Muscle of leg (tissue), 16 donors: ENCODE measurements around the gene EPM2A. TPM values are rescaled to one million over a fixed set of nuclear protein-coding genes. Genes with fewer than 3 reads are reported as not detected.

ENCODE experiments used
- DNase-seq: peaks from one replicate; pipeline ENCODE4 v3.0.0; 2013
- H3K27ac ChIP-seq: one replicate; pipeline ENCODE4 v1.5.1; 2013; ENCODE audit warnings: mild to moderate bottlenecking, low read length, control low read depth
- H3K27me3 ChIP-seq: one replicate; pipeline ENCODE4 v1.6.1; 2013; ENCODE audit warnings: low read length; ENCODE audit not compliant: control insufficient read depth, insufficient read depth
- H3K36me3 ChIP-seq: one replicate; pipeline ENCODE4 v1.6.1; 2013; ENCODE audit warnings: low read length; ENCODE audit not compliant: control insufficient read depth, insufficient read depth
- H3K4me1 ChIP-seq: one replicate; pipeline ENCODE4 v1.6.1; 2013; ENCODE audit warnings: low read length; ENCODE audit not compliant: control insufficient read depth, insufficient read depth
- H3K4me3 ChIP-seq: one replicate; pipeline ENCODE4 v1.5.1; 2013; ENCODE audit warnings: low read length, control low read depth
- H3K9me3 ChIP-seq: replicated peaks from 2 replicates; pipeline ENCODE4 v1.6.1; 2013; ENCODE audit warnings: low read depth, low read length; ENCODE audit not compliant: control insufficient read depth
- WGBS: methylation state at CpG from one replicate; pipeline ENCODE4 v1.1.5; 2013; ENCODE audit warnings: missing lambda C conversion rate; ENCODE audit not compliant: insufficient coverage; 5-methylcytosine and 5-hydroxymethylcytosine counted together
- long read RNA-seq, 11 donors: transcript quantifications; one replicate each; lab custom pipeline, GENCODE V29; 2026
- polyA plus RNA-seq, 8 donors: library from polyadenylated mRNA; unstranded; fragments of 120-200 nt; gene quantifications; one replicate each; pipeline versions ENCODE4 v1.2.1 to v1.2.3, GENCODE V29; 2013; ENCODE audit warnings: inconsistent platforms in 1 of 8, low replicate concordance in 1 of 8; ENCODE audit not compliant: insufficient read length in 8 of 8, insufficient read depth in 1 of 8
- total RNA-seq: library from RNA; stranded (reverse); fragments of 120-200 nt; gene quantifications from one replicate; pipeline ENCODE4 v1.2.4, GENCODE V29; 2013

The EPM2A gene
- total RNA-seq, result 18.0 TPM
- polyA plus RNA-seq, result 10 to 100 TPM; 11.4 to 18.0 (median 13.1) TPM
- long read RNA-seq, donor 1, full-length matches to known transcripts, result 12 of 12 reads
- long read RNA-seq, donor 1, partial matches to known transcripts, result 0 of 12 reads
- long read RNA-seq, donor 1, other reads (novel, unspliced or antisense), result 0 of 12 reads
- long read RNA-seq, donor 2, result 0 reads
- long read RNA-seq, donor 3, full-length matches to known transcripts, result 19 of 19 reads
- long read RNA-seq, donor 3, partial matches to known transcripts, result 0 of 19 reads
- long read RNA-seq, donor 3, other reads (novel, unspliced or antisense), result 0 of 19 reads
- long read RNA-seq, donor 4, full-length matches to known transcripts, result 8 of 8 reads
- long read RNA-seq, donor 4, partial matches to known transcripts, result 0 of 8 reads
- long read RNA-seq, donor 4, other reads (novel, unspliced or antisense), result 0 of 8 reads
- long read RNA-seq, donor 5, full-length matches to known transcripts, result 10 of 15 reads
- long read RNA-seq, donor 5, partial matches to known transcripts, result 5 of 15 reads
- long read RNA-seq, donor 5, other reads (novel, unspliced or antisense), result 0 of 15 reads
- long read RNA-seq, donor 6, full-length matches to known transcripts, result 13 of 13 reads
- long read RNA-seq, donor 6, partial matches to known transcripts, result 0 of 13 reads
- long read RNA-seq, donor 6, other reads (novel, unspliced or antisense), result 0 of 13 reads
- long read RNA-seq, donor 7, full-length matches to known transcripts, result 5 of 5 reads
- long read RNA-seq, donor 7, partial matches to known transcripts, result 0 of 5 reads
- long read RNA-seq, donor 7, other reads (novel, unspliced or antisense), result 0 of 5 reads
- long read RNA-seq, donor 8, full-length matches to known transcripts, result 1 of 1 reads
- long read RNA-seq, donor 8, partial matches to known transcripts, result 0 of 1 reads
- long read RNA-seq, donor 8, other reads (novel, unspliced or antisense), result 0 of 1 reads
- long read RNA-seq, donor 9, full-length matches to known transcripts, result 8 of 8 reads
- long read RNA-seq, donor 9, partial matches to known transcripts, result 0 of 8 reads
- long read RNA-seq, donor 9, other reads (novel, unspliced or antisense), result 0 of 8 reads
- long read RNA-seq, donor 10, full-length matches to known transcripts, result 11 of 11 reads
- long read RNA-seq, donor 10, partial matches to known transcripts, result 0 of 11 reads
- long read RNA-seq, donor 10, other reads (novel, unspliced or antisense), result 0 of 11 reads
- long read RNA-seq, donor 11, full-length matches to known transcripts, result 6 of 6 reads
- long read RNA-seq, donor 11, partial matches to known transcripts, result 0 of 6 reads
- long read RNA-seq, donor 11, other reads (novel, unspliced or antisense), result 0 of 6 reads

- H3K9me3 ChIP-seq, result no peaks in the 10 kb centered on the region
- H3K4me1 ChIP-seq, result peaks cover 5% of the 10 kb centered on the region
- DNase-seq, result peak; percentile 88
- under 1% methylated on average over 64 of the region's 69 CpGs for WGBS
- no peaks in the 10 kb centered on the region for H3K27me3 ChIP-seq
- H3K36me3 ChIP-seq, result no peaks in the 10 kb centered on the region
- peak within 1 kb of the TSS; percentile 68 for H3K4me3 ChIP-seq
- peak within 1 kb of the TSS; percentile 99 for H3K27ac ChIP-seq
These were observed at the start of gene EPM2A for GRCh38 chr6:145735356-145736165. Gene EPM2A (minus strand): TSS chr6:145735520. CDS start chr6:145735498, 22 bp downstream.

- Histone ChIP-seq H3K4me1 (no peaks in the 10 kb centered on the region), H3K9me3 (peaks cover 12% of the 10 kb centered on the region), H3K4me3 (no peak overlapping the region), H3K36me3 (peaks cover 2% of the 10 kb centered on the region), H3K27ac (no peak overlapping the region), H3K27me3 (no peaks in the 10 kb centered on the region)
- WGBS, result 71% methylated on average over 1 of the region's 1 CpG
- DNase-seq, result no peak
These were observed 49.4 kb upstream of the EPM2A start for GRCh38 chr6:145784683-145785082.

GRCh38 chr6:145783796-145784195 lies 48.5 kb upstream of the EPM2A start:
- no peaks in the 10 kb centered on the region for H3K4me1 ChIP-seq
- peaks cover 9% of the 10 kb centered on the region for H3K9me3 ChIP-seq
- H3K4me3 ChIP-seq, result no peak overlapping the region
- no peaks in the 10 kb centered on the region for H3K27me3 ChIP-seq
- H3K27ac ChIP-seq, result no peak overlapping the region
- no peak for DNase-seq
- peaks cover 2% of the 10 kb centered on the region for H3K36me3 ChIP-seq
- 82% methylated on average over 2 of the region's 5 CpGs for WGBS

GRCh38 chr6:145772846-145773245 lies 37.5 kb upstream of the EPM2A start:
- peaks cover 3% of the 10 kb centered on the region for H3K9me3 ChIP-seq
- H3K27me3 ChIP-seq, result no peaks in the 10 kb centered on the region
- H3K4me3 ChIP-seq, result no peak overlapping the region
- WGBS, result no CpG with 5 or more reads among the region's 1 CpG
- no peak for DNase-seq
- no peaks in the 10 kb centered on the region for H3K36me3 ChIP-seq
- no peaks in the 10 kb centered on the region for H3K4me1 ChIP-seq
- no peak overlapping the region for H3K27ac ChIP-seq

GRCh38 chr6:145765449-145765848 lies 30.1 kb upstream of the EPM2A start:
- Histone ChIP-seq H3K27ac (no peak overlapping the region), H3K4me3 (no peak overlapping the region), H3K4me1 (no peaks in the 10 kb centered on the region), H3K27me3 (no peaks in the 10 kb centered on the region), H3K9me3 (no peaks in the 10 kb centered on the region), H3K36me3 (no peaks in the 10 kb centered on the region)
- DNase-seq, result no peak

- Histone ChIP-seq H3K27me3 (no peaks in the 10 kb centered on the region), H3K9me3 (no peaks in the 10 kb centered on the region), H3K4me3 (no peak overlapping the region), H3K4me1 (no peaks in the 10 kb centered on the region), H3K27ac (no peak overlapping the region), H3K36me3 (no peaks in the 10 kb centered on the region)
- DNase-seq, result no peak
These were observed 28.4 kb upstream of the EPM2A start for GRCh38 chr6:145763742-145764141.

GRCh38 chr6:145761584-145761983 lies 26.3 kb upstream of the EPM2A start:
- no peak for DNase-seq
- Histone ChIP-seq H3K27me3 (no peaks in the 10 kb centered on the region), H3K4me1 (no peaks in the 10 kb centered on the region), H3K36me3 (no peaks in the 10 kb centered on the region), H3K9me3 (no peaks in the 10 kb centered on the region), H3K27ac (no peak overlapping the region), H3K4me3 (no peak overlapping the region)

GRCh38 chr6:145758113-145758512 lies 22.8 kb upstream of the EPM2A start:
- Histone ChIP-seq H3K27ac (no peak overlapping the region), H3K27me3 (no peaks in the 10 kb centered on the region), H3K36me3 (no peaks in the 10 kb centered on the region), H3K4me3 (no peak overlapping the region), H3K9me3 (no peaks in the 10 kb centered on the region), H3K4me1 (no peaks in the 10 kb centered on the region)
- DNase-seq, result no peak
- no CpG with 5 or more reads among the region's 4 CpGs for WGBS

GRCh38 chr6:145756170-145756662 lies 20.9 kb upstream of the EPM2A start:
- H3K4me1 ChIP-seq, result no peaks in the 10 kb centered on the region
- peak; percentile 57 for DNase-seq
- H3K9me3 ChIP-seq, result no peaks in the 10 kb centered on the region
- H3K27ac ChIP-seq, result no peak overlapping the region
- no peak overlapping the region for H3K4me3 ChIP-seq
- WGBS, result no CpG with 5 or more reads among the region's 1 CpG
- no peaks in the 10 kb centered on the region for H3K36me3 ChIP-seq
- no peaks in the 10 kb centered on the region for H3K27me3 ChIP-seq
